OCI-M1 (cell line): ENCODE measurements around the gene CES5A.
A peak's percentile ranks its signal among the peaks of the same experiment; 100 is the strongest.
"Not testable (repeated sequence)": the region's sequence is repeated elsewhere in the genome, so short reads cannot be mapped to it uniquely, and the experiment has no call there.

Experiments used
- DNase-seq: peaks from one replicate; lab custom pipeline; 2025; lab: John Stamatoyannopoulos, UW

Gene CES5A

DNA sequence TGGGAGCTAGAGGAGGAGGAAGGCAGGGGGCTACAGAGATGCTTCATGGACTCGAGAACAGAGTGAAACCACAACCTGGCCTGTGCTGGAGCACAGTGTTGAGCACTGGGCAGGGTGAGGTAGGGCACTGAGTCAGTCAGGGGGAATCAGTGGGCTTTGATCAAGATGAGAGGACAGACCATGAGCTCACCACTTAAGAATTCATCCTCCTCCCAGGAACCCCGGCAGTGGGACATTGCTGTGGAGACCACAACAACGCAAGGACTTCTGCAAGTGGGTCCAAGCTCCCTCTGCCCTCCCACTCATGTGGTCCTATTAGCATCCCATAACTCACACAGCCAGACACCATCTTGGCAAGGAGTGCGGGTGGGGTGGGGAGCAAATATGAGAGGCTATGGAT is 1.7 kb upstream of the CES5A start:
- no peak for DNase-seq

DNA sequence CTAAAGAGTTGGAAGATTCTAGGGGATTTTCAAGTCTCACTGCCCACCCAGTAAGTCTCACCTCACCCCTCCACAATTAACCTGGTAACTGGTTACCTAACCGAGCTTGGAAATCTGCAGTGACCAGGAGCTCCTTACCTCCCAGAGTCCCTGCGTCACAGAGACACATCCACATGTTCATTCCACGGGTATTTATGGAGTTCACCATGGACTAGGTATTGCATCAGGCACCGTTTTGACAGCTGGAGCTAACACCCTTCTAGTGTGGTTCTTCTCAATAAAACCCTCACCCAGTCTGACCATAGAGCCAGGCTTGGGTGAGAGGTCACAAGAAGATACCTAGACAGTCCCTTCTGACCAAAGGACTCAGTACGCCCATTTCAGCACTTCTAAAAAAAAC is 2.1 kb downstream of the CES5A start:
- no peak for DNase-seq

DNA sequence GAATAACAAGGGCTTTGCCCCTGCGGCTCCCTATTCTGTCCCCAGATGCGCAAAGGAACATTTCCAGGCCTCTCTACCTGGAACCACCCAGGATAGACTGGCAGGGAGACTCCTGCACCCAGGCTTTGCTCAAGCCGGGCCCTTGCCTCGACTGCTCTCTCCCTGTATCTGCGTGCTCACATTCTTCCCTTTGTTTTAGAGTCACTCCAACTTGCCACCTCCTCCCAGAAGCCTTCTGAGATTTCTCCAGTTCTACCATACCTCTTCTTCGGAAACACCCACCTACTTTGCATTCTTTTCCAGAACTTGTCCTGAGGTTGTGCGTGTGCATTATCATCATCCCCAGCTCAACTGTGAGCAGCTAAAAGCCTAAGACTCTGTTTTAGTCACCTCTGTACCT is 3.0 kb downstream of the CES5A start:
- no peak for DNase-seq

DNA sequence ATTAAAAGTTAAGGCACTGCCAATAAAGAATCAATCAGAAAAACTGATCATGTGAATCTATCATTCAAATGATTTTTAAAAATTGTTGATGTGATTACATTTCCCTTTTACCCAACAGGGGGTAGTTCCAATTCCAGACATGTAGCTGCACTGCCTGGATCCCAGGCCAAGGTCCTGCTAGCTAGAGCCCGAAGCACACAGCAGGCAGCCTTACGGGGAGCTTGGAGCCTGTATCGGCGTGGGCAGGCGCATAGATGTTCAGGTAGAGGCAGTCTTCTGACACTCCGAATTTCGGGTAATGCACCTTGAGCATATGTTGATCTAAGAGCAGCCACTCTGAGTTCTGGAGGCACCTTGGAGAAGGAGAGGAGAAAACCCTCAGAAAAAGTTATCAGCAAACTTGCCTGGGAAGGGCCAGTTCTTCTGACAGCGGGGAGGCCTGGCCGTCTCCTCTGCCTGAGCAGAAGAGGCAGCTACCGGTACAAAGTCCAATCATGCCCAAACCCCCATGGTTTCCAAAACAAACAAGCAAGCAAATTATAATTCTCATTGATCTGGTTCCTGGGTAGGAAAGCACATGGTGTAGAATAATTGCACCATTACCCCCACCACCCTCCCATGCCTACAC is 3.6 kb downstream of the CES5A start:
- DNase-seq, result no peak

DNA sequence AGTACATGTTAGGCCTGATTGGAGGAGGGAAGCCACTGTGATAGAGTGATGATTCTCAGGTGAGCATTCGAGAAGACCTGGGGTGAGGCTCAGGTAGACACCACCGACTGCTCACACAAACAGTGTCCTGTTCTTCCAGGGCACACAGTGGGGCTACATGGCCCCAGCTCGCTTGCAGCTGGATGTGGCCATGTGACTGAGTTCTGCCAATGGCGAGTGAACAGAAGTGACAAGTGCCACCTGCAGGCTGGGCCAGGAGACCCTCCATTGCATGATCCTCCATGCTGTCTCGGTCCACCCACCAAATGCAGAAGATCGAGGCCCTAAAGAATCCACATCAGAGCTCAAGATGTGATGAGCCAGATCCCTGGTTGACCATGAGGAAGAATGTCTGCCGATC is 6.2 kb downstream of the CES5A start:
- DNase-seq, result no peak

DNA sequence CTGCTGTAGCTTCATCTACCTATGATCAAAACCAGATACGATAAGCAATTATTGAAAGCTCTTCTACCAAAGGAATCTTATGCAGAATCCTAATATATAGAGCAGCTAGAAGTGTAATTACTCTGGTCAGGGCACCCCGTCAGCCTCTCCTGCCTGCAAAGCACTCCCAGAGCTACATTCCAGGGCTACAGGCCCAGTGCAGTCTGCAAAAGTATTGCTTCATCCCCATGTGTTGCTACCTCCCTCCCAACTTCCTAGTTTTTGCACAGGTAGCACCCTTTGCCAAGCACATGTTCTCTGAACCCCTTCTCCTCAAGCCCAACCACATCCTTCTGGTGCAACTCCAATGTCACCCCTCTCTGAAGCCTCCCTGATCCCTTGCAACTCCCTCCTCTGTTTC is 7.0 kb downstream of the CES5A start:
- no peak for DNase-seq

DNA sequence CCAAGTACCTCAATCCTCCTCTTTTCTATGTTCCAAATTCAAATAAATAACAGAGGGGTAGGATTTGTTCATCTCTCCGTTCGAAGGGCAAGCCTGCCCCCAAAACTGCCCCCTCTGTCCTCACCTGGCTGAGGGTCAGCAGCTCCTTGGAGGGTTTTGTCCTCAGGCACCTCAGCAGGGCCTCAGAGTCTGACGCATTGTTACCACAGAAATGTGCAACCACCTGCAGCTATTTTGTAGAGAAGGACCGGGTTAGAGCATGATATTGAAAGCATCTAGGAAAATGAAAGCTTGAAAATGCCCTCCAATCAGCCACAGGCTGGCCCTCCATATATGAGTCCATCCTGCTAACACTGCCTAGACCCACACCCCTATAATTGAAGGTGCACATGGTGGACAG is 13.9 kb downstream of the CES5A start:
- no peak for DNase-seq

DNA sequence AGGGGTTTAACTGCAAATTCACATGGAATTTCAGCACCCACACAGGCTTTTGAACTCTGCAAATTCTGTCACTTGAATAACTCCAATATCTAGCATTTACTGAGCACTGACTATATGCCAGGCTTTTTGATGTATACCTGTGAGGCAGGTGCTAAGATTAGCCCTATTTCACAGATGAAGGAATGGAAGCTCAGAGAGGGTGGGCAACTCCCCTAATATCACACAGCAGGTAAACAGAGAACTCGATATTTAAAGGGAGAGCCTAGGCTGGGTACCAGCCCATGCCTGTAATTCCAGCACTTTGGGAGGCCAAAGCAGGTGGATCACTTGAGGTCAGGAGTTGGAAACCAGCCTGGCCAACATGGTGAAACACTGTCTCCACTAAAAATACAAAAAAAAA is 17.5 kb downstream of the CES5A start:
- not testable (repeated sequence) for DNase-seq

DNA sequence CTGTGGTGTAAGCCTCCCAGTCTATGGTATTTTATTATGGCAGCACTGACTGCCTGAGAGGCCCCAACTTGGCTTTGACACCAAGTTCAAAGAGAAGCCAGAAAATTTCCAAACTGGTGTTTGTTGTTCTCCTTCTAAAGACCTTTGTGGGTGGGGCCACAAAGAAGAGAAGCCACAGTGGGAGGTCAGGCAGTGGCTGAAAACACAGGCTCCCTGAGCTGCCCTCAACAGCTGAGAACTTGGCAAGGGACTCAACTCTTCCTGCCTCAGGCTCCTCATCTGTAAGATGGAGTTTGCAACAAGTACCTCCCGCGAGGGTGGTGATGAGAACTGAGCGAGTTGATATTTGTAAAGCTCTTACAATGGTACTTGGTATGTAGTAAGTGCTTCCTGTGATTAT is 18.2 kb downstream of the CES5A start:
- no peak for DNase-seq

DNA sequence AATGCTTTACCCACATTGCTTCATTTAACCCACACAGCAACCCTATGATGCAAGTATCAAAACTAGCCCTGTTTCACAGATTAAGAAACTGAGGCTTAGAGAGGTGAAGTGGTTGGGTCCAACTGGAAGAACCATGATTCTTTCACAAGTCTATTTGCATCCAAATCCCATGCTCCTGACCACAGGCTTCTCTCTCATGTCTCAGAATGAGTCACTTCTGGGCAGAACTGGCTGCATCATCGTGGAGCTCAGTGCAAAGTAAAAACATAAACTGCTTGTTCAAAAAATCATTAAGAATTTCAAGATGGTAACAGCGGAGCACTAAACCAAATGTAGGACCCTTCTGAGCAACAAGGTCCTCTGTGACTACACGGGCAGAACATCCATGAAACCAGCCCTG is 22.1 kb downstream of the CES5A start:
- DNase-seq, result no peak

DNA sequence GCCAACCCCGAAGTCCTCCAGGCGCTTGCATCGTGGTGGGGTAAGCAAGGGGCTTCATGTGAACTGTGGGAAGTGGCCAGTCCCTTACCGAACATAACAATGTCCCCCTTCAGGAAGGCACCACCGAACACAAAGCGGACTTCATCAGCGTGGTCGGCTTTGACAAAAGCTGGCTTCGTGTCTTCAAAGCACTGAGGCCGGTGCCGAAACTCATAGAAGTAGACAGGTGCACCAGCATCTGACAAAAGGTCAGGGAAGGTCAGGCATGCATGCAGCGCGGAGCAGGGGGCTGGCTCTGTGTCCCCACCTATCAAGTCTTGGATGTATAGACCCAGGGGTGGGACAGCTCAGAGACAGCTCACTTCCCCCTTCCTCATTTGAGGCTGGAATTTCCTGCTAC is 25.6 kb downstream of the CES5A start:
- DNase-seq, result no peak

DNA sequence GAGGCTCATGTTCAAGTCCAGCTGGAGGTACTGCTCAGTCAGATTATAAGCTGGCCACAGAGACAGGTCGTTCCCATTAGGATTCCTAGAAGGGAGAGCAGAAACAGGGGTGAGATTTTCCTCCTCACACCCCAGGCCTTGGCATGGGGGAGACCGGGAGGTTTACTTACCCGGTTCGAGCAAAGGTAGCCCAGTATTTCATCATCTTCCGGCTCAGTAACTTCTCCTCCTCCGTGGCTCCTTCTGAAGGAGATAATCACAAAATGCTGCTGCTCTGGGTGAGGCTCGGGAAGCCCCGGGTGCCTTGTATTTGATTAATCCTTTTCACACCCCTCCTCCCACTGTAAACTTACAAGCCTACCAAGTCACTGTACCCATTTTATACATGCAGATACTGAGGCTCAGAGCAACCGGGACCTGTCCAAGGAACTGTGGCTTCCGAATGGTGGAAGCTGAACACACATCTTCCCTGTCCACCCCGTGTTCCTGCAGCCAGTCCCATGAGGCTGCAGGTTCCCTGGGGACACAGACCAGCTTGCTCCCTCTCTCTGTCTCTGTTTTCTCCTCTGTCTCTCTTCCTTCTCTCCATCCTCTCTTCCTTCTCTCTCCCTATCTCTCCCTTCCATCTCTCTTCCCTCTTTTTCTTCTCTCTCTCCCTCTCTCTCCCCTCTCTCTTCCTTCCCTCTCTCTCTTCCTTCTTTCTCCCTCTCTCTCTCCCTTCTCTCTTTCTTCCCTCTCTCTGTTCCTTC is 28.4 kb downstream of the CES5A start:
- peak; percentile 21 for DNase-seq

DNA sequence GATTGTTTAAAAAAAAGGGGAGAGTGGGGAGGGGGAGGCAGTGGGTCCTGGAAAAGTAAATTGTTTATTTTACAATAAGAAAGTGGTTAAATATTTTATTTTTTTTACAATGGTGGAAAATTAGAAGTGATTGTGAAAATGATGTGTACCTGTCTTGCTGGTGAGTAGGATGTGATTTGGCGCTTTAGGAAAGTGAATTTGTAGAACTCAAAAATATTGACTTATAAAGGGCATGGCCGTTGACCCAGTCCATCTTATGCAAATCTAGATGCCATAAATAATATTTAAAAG is 32.1 kb downstream of the CES5A start:
- no peak for DNase-seq

DNA sequence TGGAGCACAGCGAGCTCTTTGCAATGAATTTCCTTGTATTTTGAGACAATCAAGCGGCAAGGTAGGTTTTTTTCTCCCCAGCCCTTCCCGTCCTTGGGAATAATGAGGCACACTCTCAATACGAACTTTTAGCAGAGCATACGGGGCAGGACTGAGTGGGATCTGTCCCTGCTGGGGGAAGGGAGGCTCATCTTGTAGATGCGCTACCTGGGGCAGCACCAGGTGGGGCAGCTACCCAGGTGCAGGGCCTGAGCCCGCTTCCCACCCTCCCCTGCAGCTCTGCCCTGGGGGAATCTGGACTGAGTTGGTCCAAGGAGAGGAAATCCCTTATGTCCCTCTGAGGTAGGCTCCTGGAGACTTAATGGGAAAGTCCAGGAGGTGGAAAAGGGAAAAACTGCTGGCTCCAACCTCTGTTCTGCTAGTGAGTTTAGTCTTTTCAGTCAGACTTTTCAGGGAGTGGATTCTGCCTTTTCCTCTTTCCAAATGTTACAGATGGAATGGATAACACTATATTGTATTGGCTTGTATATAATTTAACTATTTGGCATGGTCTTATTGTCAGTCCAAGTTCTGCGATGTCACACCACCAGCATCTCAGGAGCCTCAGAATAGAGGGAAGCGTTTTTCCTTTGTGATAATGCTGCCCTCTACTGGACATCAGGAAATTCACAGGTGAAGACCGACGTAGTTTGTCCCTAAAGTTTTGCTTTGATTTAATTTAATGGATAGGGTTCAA is 32.6 kb downstream of the CES5A start:
- DNase-seq, result peak; percentile 63

DNA sequence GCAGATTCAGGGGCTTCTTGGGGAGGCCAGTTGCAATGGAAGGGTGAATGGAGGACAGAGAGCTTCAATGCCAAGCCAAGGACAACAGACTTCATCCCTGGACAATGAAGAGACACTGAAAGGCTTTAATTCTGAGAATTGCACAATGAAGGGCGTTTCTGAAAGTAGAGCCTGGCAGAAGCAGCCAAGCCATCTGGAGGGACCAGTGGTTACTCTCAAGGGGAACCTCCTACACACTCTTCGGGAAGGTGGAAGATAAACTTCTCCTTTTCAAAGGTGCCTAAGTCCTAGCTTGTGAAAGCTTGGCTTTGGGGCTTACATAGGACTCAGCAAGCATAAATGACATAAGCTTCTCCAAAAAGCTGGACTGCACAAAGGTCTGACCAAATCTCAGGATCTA is 36.1 kb downstream of the CES5A start:
- peak; percentile 73 for DNase-seq

DNA sequence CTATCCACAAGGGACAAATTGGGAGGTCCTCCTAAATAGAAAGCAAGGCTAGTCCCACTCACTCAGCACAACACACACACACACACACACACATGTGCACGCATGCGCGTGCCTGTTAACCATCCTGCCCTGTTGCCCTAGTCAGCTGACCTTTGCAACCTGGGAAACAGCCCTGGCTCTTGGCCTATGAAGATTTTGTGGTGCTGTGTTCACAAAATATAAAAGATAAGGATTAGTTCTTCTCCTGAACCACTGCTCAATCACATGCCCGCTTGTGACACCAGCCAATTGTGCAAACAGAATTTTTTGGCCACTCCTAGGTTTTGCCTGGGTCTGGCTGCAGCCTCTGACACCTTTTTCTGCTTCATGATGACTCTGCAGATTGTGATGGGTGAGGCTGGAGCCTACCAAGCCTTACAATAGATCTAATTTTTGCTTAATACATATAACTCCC is 39.0 kb downstream of the CES5A start:
- peak; percentile 59 for DNase-seq

DNA sequence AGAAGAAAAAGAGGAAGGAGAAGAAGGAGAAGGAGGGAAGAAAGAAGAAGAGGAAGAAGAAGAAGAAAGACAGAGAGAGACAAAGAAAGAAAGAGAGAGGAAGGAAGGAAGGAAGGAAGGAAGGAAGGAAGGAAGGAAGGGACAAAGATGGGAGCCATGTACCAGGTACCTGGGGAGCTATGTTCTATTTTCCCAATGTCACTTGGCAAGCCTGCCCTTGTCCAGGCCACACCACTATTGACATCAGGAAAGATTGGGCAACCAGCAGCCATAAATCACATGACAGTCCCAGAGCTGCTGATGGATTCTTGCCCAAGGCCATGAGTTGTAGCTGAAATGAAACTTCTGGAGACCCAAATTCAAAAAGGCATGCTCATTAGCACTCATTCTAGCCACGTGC is 39.6 kb downstream of the CES5A start:
- peak; percentile 12 for DNase-seq

DNA sequence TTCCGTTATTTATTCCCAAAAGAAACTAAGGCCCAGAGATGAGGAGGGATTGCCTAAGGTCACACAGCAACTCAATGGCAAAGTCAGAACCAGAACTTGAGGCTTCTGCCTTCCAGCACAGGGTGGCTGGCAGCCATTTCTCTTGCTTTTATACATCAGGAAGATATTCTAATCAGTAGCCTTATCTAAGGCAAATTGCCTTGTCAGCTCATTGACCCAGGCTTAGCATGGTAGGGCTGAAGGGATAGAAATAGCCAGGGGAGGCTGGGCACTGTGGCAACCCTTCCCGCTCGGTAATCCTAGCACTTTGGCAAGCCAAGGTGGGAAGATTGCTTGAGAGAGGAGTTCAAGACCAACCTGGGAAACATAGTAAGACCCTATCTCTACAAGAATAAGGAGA is 40.0 kb downstream of the CES5A start:
- DNase-seq, result not testable (repeated sequence)

DNA sequence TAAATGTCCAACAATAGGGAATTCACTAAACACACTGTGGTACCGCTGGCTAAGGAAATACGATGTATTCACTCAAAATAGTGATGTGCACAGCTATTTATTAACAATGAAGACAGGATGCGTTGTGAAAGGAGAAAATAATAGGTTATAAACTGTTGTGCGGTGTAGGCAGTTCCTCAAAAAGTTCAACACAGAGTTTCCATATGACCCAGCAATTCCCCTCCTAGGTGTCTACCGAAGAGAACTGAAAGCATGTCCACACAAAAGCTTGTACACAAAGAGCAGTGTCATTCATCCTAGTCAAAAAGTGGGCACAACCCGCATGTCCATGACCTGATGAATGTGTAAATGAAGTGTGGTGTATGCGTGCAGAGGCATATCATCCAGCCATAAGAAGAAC is 41.1 kb downstream of the CES5A start:
- DNase-seq, result no peak

DNA sequence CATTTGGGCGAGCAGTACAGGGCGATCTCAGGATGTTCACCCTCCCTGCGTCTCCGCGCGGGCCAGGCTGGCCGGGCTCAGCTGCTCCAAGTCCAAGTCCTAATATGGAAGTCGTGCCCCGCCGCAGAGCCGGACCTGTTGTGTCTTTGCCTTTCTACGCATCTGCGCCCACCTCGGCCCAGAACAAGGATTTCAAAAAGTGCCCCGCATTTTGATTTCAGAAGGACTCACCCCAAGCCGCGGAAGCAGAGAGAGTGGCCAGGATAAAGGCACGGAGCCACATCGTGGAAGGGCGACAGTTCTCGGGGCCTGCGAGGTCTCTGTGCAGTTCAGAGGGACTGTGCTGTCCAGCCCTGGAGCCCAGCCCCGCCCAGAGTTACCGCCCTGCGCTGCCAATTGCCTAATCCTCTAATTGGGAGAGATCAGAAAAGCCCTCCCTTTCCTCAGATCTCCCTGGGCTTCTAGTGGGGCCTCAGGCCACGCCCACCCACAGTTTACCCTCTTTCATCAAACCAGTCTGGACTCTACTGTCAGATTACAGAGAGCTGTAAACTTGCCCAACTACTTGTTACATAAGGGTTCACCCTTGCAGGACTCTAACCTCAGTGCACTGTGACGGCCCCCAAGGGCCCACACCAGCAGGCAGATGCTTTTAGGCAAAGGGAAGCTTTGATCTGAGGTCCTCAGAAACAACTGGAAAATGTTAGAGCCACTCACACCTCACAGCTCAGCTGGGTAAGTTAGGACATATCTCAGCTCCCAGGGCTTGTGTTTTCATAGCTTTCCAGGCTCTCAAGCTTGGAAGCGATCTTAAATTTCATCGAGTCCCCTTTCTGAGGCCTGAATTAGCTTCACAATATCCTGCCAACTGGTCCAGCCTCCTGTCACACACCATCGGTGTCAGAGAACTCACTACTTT is 42.1 kb downstream of the CES5A start, which contains the start of gene CES1:
TSS of gene CES1 (minus strand) at position 324 of the 919 bp plus-strand sequence. CDS start at position 283, 41 bp downstream.
- no peak for DNase-seq

DNA sequence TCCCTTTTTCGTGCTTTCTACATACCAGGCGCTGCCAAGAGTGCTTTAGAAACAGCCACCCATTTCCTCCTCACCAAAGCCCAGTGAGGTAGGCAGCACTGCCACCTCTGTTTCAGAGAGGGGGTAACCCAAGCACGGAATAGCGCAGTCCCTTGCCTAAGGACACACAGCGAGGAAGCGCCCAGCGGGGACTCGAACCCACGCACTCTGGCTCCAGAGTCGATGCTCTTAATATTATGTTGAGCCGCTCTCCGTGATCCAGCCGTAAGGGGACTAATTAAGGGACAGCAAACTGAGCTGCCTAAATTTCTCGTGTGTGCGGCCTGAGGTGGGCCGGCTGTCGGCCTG is 42.8 kb downstream of the CES5A start:
- DNase-seq, result no peak

DNA sequence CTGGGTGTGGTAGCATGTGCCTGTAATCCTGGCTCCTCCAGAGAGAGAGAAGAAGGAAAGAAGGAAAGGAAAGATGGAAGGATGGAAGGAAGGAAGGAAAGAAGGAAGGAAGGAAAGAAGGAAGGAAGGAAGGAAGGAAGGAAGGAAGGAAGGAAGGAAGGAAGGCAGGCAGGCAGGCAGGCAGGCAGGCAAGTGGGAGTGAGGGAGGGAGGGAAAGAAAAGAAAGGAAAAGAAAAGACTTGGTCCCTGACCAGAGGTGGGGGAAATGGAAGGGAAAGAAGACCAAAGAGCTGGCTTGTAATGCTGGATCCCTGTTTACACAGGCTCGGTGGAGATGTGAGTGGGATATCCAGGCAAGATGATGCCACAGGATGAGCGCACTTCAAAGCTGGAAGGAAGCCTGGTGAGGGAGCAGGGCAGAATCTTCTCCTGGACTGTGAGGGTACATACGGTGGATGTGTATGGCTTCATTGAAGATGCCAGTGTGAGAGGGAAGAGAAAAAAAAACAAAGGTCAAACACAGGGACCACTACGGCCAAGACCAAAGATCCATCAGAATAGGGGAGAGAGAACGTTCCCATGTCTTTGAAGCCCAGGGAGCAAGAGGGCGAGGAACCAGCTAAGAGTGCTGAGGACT is 44.4 kb downstream of the CES5A start:
- DNase-seq, result no peak
